Common myeloid progenitor, CD34-positive (primary cell): ENCODE measurements around the gene PCDHGB2.
A peak's percentile ranks its signal among the peaks of the same experiment; 100 is the strongest.
"Not testable (repeated sequence)": the region's sequence is repeated elsewhere in the genome, so short reads cannot be mapped to it uniquely, and the experiment has no call there.

Experiments
- CTCF ChIA-PET: fragments of 350-600 bp; sonication (Branson Sonifier 250); formaldehyde crosslinking; loops from one replicate; lab custom pipeline; 2021; ENCODE audit warnings: antibody characterized with exemption; lab: Charles Lee
- POLR2A ChIA-PET: fragments of 350-600 bp; sonication (Branson Sonifier 250); formaldehyde crosslinking; loops from one replicate; lab custom pipeline; 2021; ENCODE audit warnings: antibody characterized with exemption; lab: Charles Lee
- DNase-seq, 3 donors: peaks; one replicate each; pipeline versions ENCODE4 v3.0.0 to v3.0.0-alpha.2; 2013
- H3K27ac ChIP-seq, 2 experiments: 1 replicate in 1 of 2; 2 replicates in 1 of 2; pipeline ENCODE4 v1.7.0; 2013; ENCODE audit warnings: inconsistent platforms in 2 of 2, low read length in 2 of 2, mild to moderate bottlenecking in 2 of 2, low read depth in 1 of 2, moderate library complexity in 1 of 2; ENCODE audit not compliant: severe bottlenecking in 2 of 2, insufficient read depth in 1 of 2, poor library complexity in 1 of 2
- H3K27me3 ChIP-seq, 5 experiments: replicated peaks in 2 of 5; 1 replicate in 3 of 5; 2 replicates in 2 of 5; pipeline versions ENCODE4 v1.6.1 to v1.7.0; 2013; ENCODE audit warnings: low read length in 4 of 5, mild to moderate bottlenecking in 2 of 5, moderate library complexity in 2 of 5, inconsistent platforms in 1 of 5; ENCODE audit not compliant: insufficient read depth in 5 of 5, control insufficient read depth in 4 of 5
- H3K36me3 ChIP-seq, 4 experiments: 1 replicate in 2 of 4; 2 replicates in 2 of 4; pipeline versions ENCODE4 v1.6.1 to v1.7.0; 2013; ENCODE audit warnings: low read length in 3 of 4, control low read depth in 1 of 4, mild to moderate bottlenecking in 1 of 4; ENCODE audit not compliant: control insufficient read depth in 4 of 4, insufficient read depth in 4 of 4
- H3K4me1 ChIP-seq, 4 experiments: 1 replicate in 3 of 4; 2 replicates in 1 of 4; pipeline versions ENCODE4 v1.6.1 to v1.7.1; 2013; ENCODE audit warnings: low read length in 3 of 4, mild to moderate bottlenecking in 3 of 4, control low read depth in 1 of 4, inconsistent platforms in 1 of 4, moderate library complexity in 1 of 4; ENCODE audit not compliant: control insufficient read depth in 4 of 4, insufficient read depth in 4 of 4; ENCODE audit errors: control extremely low read depth in 1 of 4
- H3K4me3 ChIP-seq, 7 experiments: 1 replicate in 4 of 7; 2 replicates in 3 of 7; pipeline versions ENCODE4 v1.5.1 to v1.7.0; 2013; ENCODE audit warnings: mild to moderate bottlenecking in 7 of 7, low read length in 6 of 7, moderate library complexity in 6 of 7, inconsistent platforms in 2 of 7, low read depth in 2 of 7, control low read depth in 1 of 7; ENCODE audit not compliant: insufficient read depth in 4 of 7, control insufficient read depth in 1 of 7; ENCODE audit errors: extremely low read depth in 1 of 7
- H3K9me3 ChIP-seq, 5 experiments: 1 replicate in 4 of 5; 2 replicates in 1 of 5; pipeline versions ENCODE4 v1.6.1 to v1.7.1; 2013; ENCODE audit warnings: low read length in 4 of 5, mild to moderate bottlenecking in 2 of 5, inconsistent platforms in 1 of 5, low read depth in 1 of 5, moderate library complexity in 1 of 5; ENCODE audit not compliant: control insufficient read depth in 4 of 5, insufficient read depth in 2 of 5; ENCODE audit errors: control extremely low read depth in 1 of 5
- WGBS: methylation state at CpG from one replicate; pipeline ENCODE4 v1.1.5; 2013; ENCODE audit not compliant: insufficient coverage; 5-methylcytosine and 5-hydroxymethylcytosine counted together

The PCDHGB2 gene

DNA sequence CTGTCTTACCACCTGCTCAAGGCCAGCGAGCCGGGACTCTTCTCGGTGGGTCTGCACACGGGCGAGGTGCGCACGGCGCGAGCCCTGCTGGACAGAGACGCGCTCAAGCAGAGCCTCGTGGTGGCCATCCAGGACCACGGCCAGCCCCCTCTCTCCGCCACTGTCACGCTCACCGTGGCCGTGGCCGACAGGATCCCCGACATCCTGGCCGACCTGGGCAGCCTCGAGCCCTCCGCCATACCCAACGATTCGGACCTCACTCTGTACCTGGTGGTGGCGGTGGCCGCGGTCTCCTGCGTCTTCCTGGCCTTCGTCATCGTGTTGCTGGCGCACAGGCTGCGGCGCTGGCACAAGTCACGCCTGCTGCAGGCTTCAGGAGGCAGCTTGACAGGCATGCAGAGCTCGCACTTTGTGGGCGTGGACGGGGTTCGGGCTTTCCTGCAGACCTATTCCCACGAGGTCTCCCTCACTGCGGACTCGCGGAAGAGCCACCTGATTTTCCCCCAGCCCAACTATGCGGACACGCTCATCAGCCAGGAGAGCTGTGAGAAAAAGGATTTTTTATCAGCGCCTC, 18.9 kb upstream of the PCDHGB2 start:
- 48% methylated on average over 23 of the region's 45 CpGs for WGBS
- H3K4me3 ChIP-seq, H3K36me3 ChIP-seq, DNase-seq, POLR2A ChIA-PET, H3K27ac ChIP-seq, H3K4me1 ChIP-seq: not testable (repeated sequence)
- CTCF ChIA-PET: interaction anchor here (1.4 kb wide), 1 partner anchor 16 kb away, joined by 3 read pairs; no protein-coding TSS in a partner anchor
- peaks cover 22 to 82% (median 29%) of the 10 kb centered on the region in 5 experiments for H3K27me3 ChIP-seq
- H3K9me3 ChIP-seq: peaks cover 21 to 80% (median 47%) of the 10 kb centered on the region in 5 experiments

DNA sequence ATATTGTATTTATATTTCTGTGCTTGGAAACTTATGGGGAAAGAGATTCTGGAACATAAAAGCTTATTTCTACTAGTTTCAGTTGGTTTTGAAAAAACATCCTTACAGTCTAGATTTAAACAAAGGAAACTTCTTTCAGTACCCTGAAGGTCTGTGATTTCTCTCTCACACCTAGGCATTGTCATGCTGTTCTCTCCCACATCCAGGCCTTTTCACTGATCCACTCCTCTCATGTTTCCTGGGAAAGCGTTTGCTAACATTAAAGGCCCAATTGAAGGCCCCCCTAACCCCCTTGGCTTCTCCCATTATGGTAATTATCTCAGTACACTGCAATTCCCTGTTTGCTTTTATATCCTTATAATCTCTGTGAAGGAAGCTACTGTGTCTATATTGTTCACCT, 17.0 kb upstream of the PCDHGB2 start:
- POLR2A ChIA-PET: no interaction called here
- Histone ChIP-seq H3K9me3 (peaks cover 12 to 71% (median 45%) of the 10 kb centered on the region in 5 experiments), H3K27me3 (peaks cover 14 to 84% (median 30%) of the 10 kb centered on the region in 5 experiments), H3K27ac (no peak overlapping the region), H3K36me3 (peaks cover 0 to 9% (median 0%) of the 10 kb centered on the region in 4 experiments), H3K4me1 (no peaks in the 10 kb centered on the region), H3K4me3 (no peak overlapping the region)
- 60% methylated on average over 1 of the region's 1 CpG for WGBS
- CTCF ChIA-PET: interaction anchor here (0.7 to 2.6 kb wide), 7 partner anchors 8 to 74 kb away, joined by 3 to 7 read pairs (median 4); partner anchors contain the start of genes PCDHGA1, PCDHGA4 and TAF7
- DNase-seq: no peak

DNA sequence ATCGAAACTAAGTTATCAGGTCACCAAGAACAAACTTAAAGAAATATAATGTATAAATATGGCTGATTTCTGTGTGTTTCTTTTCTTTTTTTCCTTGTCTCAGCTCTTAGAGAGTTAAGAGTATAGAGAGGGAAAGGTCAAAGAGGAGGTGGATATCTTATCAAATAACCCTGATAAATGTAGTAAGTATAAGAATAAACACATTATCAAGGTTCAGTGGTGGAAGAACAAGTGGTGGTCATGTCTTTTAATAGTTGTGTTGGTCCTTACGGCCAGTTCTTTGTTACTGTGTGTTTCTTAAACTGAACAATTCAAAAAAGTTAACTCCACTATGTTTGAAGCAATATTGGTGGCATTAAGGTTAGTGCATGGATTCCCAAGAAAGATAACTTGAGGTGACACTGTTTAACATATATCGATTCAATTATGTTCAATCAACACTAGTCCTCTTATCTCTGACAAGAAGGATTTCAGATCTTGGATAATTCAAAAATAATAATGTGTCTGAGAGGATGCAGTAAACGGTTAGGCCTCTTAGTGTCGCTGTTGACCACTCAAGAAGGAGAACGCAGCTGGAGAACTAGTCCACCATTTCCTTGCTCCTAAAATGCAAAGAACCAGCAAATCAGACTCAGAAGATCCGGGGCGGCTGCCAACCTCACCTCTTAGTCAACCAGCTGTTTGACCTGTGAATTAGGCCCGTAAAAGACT, 16.4 kb upstream of the PCDHGB2 start, which contains the start of gene PCDHGA3:
Gene PCDHGA3 (plus strand): TSS at position 588 of the 711 bp plus-strand sequence. CDS start 205 bp downstream, outside the sequence.
- H3K27me3 ChIP-seq: peaks cover 13 to 83% (median 27%) of the 10 kb centered on the region in 5 experiments
- peak within 1 kb of the TSS in 4 of 7 experiments; percentile 6 to 51 (median 10) for H3K4me3 ChIP-seq
- H3K9me3 ChIP-seq: peaks cover 12 to 64% (median 42%) of the 10 kb centered on the region in 5 experiments
- no peaks in the 10 kb centered on the region for H3K4me1 ChIP-seq
- peaks cover 0 to 9% (median 0%) of the 10 kb centered on the region in 4 experiments for H3K36me3 ChIP-seq
- no peak within 1 kb of the TSS for H3K27ac ChIP-seq
- 2% methylated on average over 6 of the region's 9 CpGs for WGBS
- ChIA-PET POLR2A (no interaction called here), CTCF (interaction anchor here (0.7 to 2.6 kb wide), 6 partner anchors 9 to 73 kb away, joined by 3 to 7 read pairs (median 4); partner anchors contain the start of genes PCDHGA1, PCDHGA4 and TAF7)
- peak in 2 of 3 donors; percentile 66 to 76 for DNase-seq

DNA sequence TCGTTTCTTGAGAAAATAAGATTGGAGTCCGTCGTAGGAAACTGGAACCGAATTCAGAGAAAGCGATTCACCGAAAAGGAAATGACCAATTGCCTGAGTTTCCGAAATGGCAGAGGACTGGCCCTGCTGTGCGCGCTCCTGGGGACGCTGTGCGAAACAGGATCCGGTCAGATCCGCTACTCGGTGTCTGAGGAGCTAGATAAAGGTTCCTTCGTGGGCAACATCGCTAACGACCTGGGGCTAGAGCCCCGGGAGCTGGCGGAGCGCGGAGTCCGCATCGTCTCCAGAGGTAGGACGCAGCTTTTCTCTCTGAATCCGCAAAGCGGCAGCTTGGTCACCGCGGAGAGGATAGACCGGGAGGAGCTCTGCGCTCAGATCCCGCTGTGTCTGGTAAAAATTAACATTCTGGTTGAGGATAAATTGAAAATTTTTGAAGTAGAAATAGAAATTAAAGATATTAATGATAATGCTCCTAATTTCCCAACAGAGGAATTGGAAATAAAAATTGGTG, 15.8 kb upstream of the PCDHGB2 start:
- peaks cover 17 to 63% (median 37%) of the 10 kb centered on the region in 5 experiments for H3K9me3 ChIP-seq
- H3K27ac ChIP-seq: no peak overlapping the region
- peaks cover 0 to 9% (median 0%) of the 10 kb centered on the region in 4 experiments for H3K36me3 ChIP-seq
- CTCF ChIA-PET: interaction anchor here (1.0 to 2.6 kb wide), 4 partner anchors 9 to 26 kb away, joined by 3 to 7 read pairs (median 4); partner anchors contain the start of gene TAF7
- no peak for DNase-seq
- peak overlapping the region in 4 of 7 experiments; percentile 6 to 51 (median 10) for H3K4me3 ChIP-seq
- H3K27me3 ChIP-seq: peaks cover 17 to 82% (median 22%) of the 10 kb centered on the region in 5 experiments
- WGBS: 24% methylated on average over 27 of the region's 31 CpGs
- H3K4me1 ChIP-seq: no peaks in the 10 kb centered on the region
- POLR2A ChIA-PET: no interaction called here

DNA sequence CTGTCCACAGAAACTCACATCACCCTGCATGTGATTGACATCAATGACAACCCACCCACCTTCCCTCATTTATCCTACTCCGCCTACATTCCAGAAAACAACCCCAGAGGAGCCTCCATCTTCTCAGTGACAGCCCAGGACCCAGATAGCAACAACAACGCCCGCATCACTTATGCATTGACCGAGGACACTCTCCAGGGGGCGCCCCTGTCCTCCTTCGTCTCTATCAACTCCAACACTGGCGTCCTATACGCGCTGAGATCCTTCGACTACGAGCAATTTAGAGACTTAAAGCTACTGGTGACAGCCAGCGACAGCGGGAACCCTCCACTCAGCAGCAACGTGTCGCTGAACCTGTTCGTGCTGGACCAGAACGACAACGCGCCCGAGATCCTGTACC, 14.5 kb upstream of the PCDHGB2 start:
- H3K4me3 ChIP-seq: no peak overlapping the region
- H3K36me3 ChIP-seq: peaks cover 0 to 6% (median 0%) of the 10 kb centered on the region in 4 experiments
- peaks cover 13 to 79% (median 14%) of the 10 kb centered on the region in 5 experiments for H3K27me3 ChIP-seq
- POLR2A ChIA-PET: no interaction called here
- no peak overlapping the region for H3K27ac ChIP-seq
- peaks cover 14 to 58% (median 33%) of the 10 kb centered on the region in 5 experiments for H3K9me3 ChIP-seq
- CTCF ChIA-PET: no interaction called here
- DNase-seq: no peak
- no peaks in the 10 kb centered on the region for H3K4me1 ChIP-seq
- 24% methylated on average over 16 of the region's 20 CpGs for WGBS

DNA sequence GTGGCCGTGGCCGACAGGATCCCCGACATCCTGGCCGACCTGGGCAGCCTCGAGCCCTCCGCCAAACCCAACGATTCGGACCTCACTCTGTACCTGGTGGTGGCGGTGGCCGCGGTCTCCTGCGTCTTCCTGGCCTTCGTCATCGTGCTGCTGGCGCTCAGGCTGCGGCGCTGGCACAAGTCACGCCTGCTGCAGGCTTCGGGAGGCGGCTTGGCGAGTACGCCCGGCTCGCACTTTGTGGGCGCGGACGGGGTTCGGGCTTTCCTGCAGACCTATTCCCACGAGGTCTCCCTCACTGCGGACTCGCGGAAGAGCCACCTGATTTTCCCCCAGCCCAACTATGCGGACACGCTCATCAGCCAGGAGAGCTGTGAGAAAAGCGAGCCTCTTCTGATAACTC, 13.8 kb upstream of the PCDHGB2 start:
- H3K4me1 ChIP-seq, POLR2A ChIA-PET, H3K36me3 ChIP-seq, DNase-seq, H3K4me3 ChIP-seq, CTCF ChIA-PET, H3K27ac ChIP-seq: not testable (repeated sequence)
- Histone ChIP-seq H3K27me3 (peaks cover 17 to 79% (median 20%) of the 10 kb centered on the region in 5 experiments), H3K9me3 (peaks cover 20 to 58% (median 36%) of the 10 kb centered on the region in 5 experiments)
- WGBS: 35% methylated on average over 6 of the region's 35 CpGs
